HG02623 (cell line): Measurements from ENCODE around the gene CAMK2B.

Source experiments
- ATAC-seq: cut with Tn5 transposase; IDR thresholded peaks from one replicate; pipeline ENCODE4 v1.9.1; 2021; ENCODE audit warnings: moderate library complexity; ENCODE audit not compliant: unreplicated experiment

CAMK2B gene

GRCh38 chr7:44325201-44325671 is at the start of gene CAMK2B:
TSS of gene CAMK2B (minus strand) at chr7:44325594. CDS start at chr7:44325421, 173 bp downstream.
- ATAC-seq = no peak

- ATAC-seq = no peak
Measured at GRCh38 chr7:44374007-44374763, 48.8 kb upstream of the CAMK2B start.

GRCh38 chr7:44373418-44373740 is 48.0 kb upstream of the CAMK2B start:
- ATAC-seq = no peak

GRCh38 chr7:44372560-44373417 is 47.4 kb upstream of the CAMK2B start:
- no peak for ATAC-seq

- no peak for ATAC-seq
Measured at GRCh38 chr7:44368885-44369284, 43.5 kb upstream of the CAMK2B start.

- no peak for ATAC-seq
Measured at GRCh38 chr7:44368455-44368854, 43.1 kb upstream of the CAMK2B start.

- no peak for ATAC-seq
Measured at GRCh38 chr7:44367475-44368043, 42.2 kb upstream of the CAMK2B start.

- no peak for ATAC-seq
Measured at GRCh38 chr7:44366986-44367385, 41.6 kb upstream of the CAMK2B start.

- ATAC-seq = no peak
Measured at GRCh38 chr7:44353668-44354067, 28.3 kb upstream of the CAMK2B start.

- ATAC-seq = no peak
Measured at GRCh38 chr7:44348851-44349781, 23.7 kb upstream of the CAMK2B start.

GRCh38 chr7:44348300-44348699 is 22.9 kb upstream of the CAMK2B start:
- no peak for ATAC-seq

GRCh38 chr7:44347546-44348114 is 22.2 kb upstream of the CAMK2B start:
- no peak for ATAC-seq

- no peak for ATAC-seq
Measured at GRCh38 chr7:44346063-44346462, 20.7 kb upstream of the CAMK2B start.

- no peak for ATAC-seq
Measured at GRCh38 chr7:44341401-44341800, 16.0 kb upstream of the CAMK2B start.

GRCh38 chr7:44338600-44338999 is 13.2 kb upstream of the CAMK2B start:
- no peak for ATAC-seq

- no peak for ATAC-seq
Measured at GRCh38 chr7:44336491-44336890, 11.1 kb upstream of the CAMK2B start.

GRCh38 chr7:44335184-44335583 is 9.8 kb upstream of the CAMK2B start:
- ATAC-seq = no peak

GRCh38 chr7:44334734-44335097 is 9.3 kb upstream of the CAMK2B start:
- no peak for ATAC-seq

GRCh38 chr7:44333911-44334733 is 8.7 kb upstream of the CAMK2B start:
- no peak for ATAC-seq

GRCh38 chr7:44331682-44332081 is 6.3 kb upstream of the CAMK2B start:
- no peak for ATAC-seq
